Measurements from ENCODE around the gene WNT2B. TPM values are rescaled to one million over a fixed set of nuclear protein-coding genes. Genes with fewer than 3 reads are reported as not detected.
A peak's percentile ranks its signal among the peaks of the same experiment; 100 is the strongest.
"Not testable (repeated sequence)": the region's sequence is repeated elsewhere in the genome, so short reads cannot be mapped to it uniquely, and the experiment has no call there.

Gene WNT2B
- total RNA-seq, result 1.2 TPM
- long read RNA-seq, transcript WNT2B-202 (5 exons, 3,818 nt), result major isoform, 5 of 5 reads
- long read RNA-seq, partial matches to known transcripts, result 0 of 5 reads
- long read RNA-seq, other reads (novel, unspliced or antisense), result 0 of 5 reads

- DNase-seq (peak; percentile 50), ATAC-seq (ENCODE audit: poor library complexity) (peak; percentile 75)
- intact Hi-C loops (cut with DNase I), result loop anchor here (10.0 kb wide), 2 partner anchors 106 to 206 kb away; partner anchors contain the start of genes CAPZA1, PPM1J and ST7L
Observed at GRCh38 chr1:112508278-112509004, at the start of gene WNT2B. Gene WNT2B, plus strand, starts transcription at chr1:112508965. Its CDS starts 298 bp downstream, at chr1:112509263.

GRCh38 chr1:112460615-112461014 is 48.1 kb upstream of the WNT2B start:
- no peak for ATAC-seq (ENCODE audit: poor library complexity)
- intact Hi-C loops (cut with DNase I), result no loop called here
- no peak for DNase-seq

- ATAC-seq (ENCODE audit: poor library complexity), result no peak
- intact Hi-C loops (cut with DNase I), result no loop called here
- no peak for DNase-seq
Observed at GRCh38 chr1:112461200-112461871, 47.4 kb upstream of the WNT2B start.

- no peak for DNase-seq
- intact Hi-C loops (cut with DNase I), result no loop called here
- ATAC-seq (ENCODE audit: poor library complexity), result no peak
Observed at GRCh38 chr1:112462953-112463279, 45.8 kb upstream of the WNT2B start.

GRCh38 chr1:112464501-112464900 is 44.3 kb upstream of the WNT2B start:
- intact Hi-C loops (cut with DNase I), result no loop called here
- ATAC-seq (ENCODE audit: poor library complexity), result no peak
- DNase-seq, result no peak

GRCh38 chr1:112465122-112465521 is 43.6 kb upstream of the WNT2B start:
- intact Hi-C loops (cut with DNase I), result no loop called here
- ATAC-seq (ENCODE audit: poor library complexity) (no peak), DNase-seq (no peak)

- intact Hi-C loops (cut with DNase I), result loop anchor here (2.0 kb wide), 1 partner anchor 75 kb away; no protein-coding TSS in a partner anchor
- DNase-seq, result peak; percentile 97
- peak; percentile 95 for ATAC-seq (ENCODE audit: poor library complexity)
Observed at GRCh38 chr1:112466078-112466660, 42.6 kb upstream of the WNT2B start.

- intact Hi-C loops (cut with DNase I); DNase-seq; ATAC-seq (ENCODE audit: poor library complexity): not testable (repeated sequence)
Observed at GRCh38 chr1:112470324-112470723, 38.4 kb upstream of the WNT2B start.

- ATAC-seq (ENCODE audit: poor library complexity), result no peak
- DNase-seq, result no peak
- intact Hi-C loops (cut with DNase I), result no loop called here
Observed at GRCh38 chr1:112470966-112471365, 37.8 kb upstream of the WNT2B start.

GRCh38 chr1:112472142-112472541 is 36.6 kb upstream of the WNT2B start:
- no peak for ATAC-seq (ENCODE audit: poor library complexity)
- intact Hi-C loops (cut with DNase I), result no loop called here
- DNase-seq, result no peak

- ATAC-seq (ENCODE audit: poor library complexity) (no peak), DNase-seq (no peak)
- intact Hi-C loops (cut with DNase I), result no loop called here
Observed at GRCh38 chr1:112477550-112477949, 31.2 kb upstream of the WNT2B start.

- intact Hi-C loops (cut with DNase I), result no loop called here
- no peak for ATAC-seq (ENCODE audit: poor library complexity)
- DNase-seq, result no peak
Observed at GRCh38 chr1:112478314-112478713, 30.5 kb upstream of the WNT2B start.

- DNase-seq; intact Hi-C loops (cut with DNase I); ATAC-seq (ENCODE audit: poor library complexity): not testable (repeated sequence)
Observed at GRCh38 chr1:112486063-112486462, 22.7 kb upstream of the WNT2B start.

- intact Hi-C loops (cut with DNase I); ATAC-seq (ENCODE audit: poor library complexity); DNase-seq: not testable (repeated sequence)
Observed at GRCh38 chr1:112487686-112488085, 21.1 kb upstream of the WNT2B start.

GRCh38 chr1:112488141-112488540 is 20.6 kb upstream of the WNT2B start:
- no peak for DNase-seq
- no peak for ATAC-seq (ENCODE audit: poor library complexity)
- intact Hi-C loops (cut with DNase I), result no loop called here

- no peak for DNase-seq
- ATAC-seq (ENCODE audit: poor library complexity), result no peak
- intact Hi-C loops (cut with DNase I), result no loop called here
Observed at GRCh38 chr1:112492076-112492475, 16.7 kb upstream of the WNT2B start.

- intact Hi-C loops (cut with DNase I), result no loop called here
- ATAC-seq (ENCODE audit: poor library complexity) (no peak), DNase-seq (no peak)
Observed at GRCh38 chr1:112493351-112493750, 15.4 kb upstream of the WNT2B start.

GRCh38 chr1:112496290-112496689 is 12.5 kb upstream of the WNT2B start:
- ATAC-seq (ENCODE audit: poor library complexity) (no peak), DNase-seq (no peak)
- intact Hi-C loops (cut with DNase I), result no loop called here

GRCh38 chr1:112501810-112502641 is 6.7 kb upstream of the WNT2B start:
- ATAC-seq (ENCODE audit: poor library complexity), result peak; percentile 95
- peak; percentile 83 for DNase-seq
- intact Hi-C loops (cut with DNase I), result loop anchor here (10.0 kb wide), 2 partner anchors 113 to 213 kb away; partner anchors contain the start of genes CAPZA1, PPM1J and ST7L
